H9 (cell line): Measurements from ENCODE around the gene ATG14. TPM values are rescaled to one million over a fixed set of nuclear protein-coding genes. Genes with fewer than 3 reads are reported as not detected.
"Not testable (repeated sequence)": the region's sequence is repeated elsewhere in the genome, so short reads cannot be mapped to it uniquely, and the experiment has no call there.

Source experiments
- DNase-seq: peaks from one replicate; pipeline ENCODE4 v3.0.0-alpha.2; 2017
- H2AFZ ChIP-seq: one replicate; pipeline ENCODE4 v1.6.1; 2013; ENCODE audit warnings: mild to moderate bottlenecking, low read length, control low read depth, moderate library complexity
- H2AK5ac ChIP-seq: 2 replicates; pipeline ENCODE4 v1.6.1; 2013; ENCODE audit warnings: low read length, control low read depth, mixed read lengths; ENCODE audit not compliant: insufficient read length
- H2BK120ac ChIP-seq: one replicate; pipeline ENCODE4 v1.6.1; 2013; ENCODE audit warnings: low read depth, mild to moderate bottlenecking, low read length, control low read depth, inconsistent platforms; ENCODE audit not compliant: poor library complexity, severe bottlenecking
- H2BK12ac ChIP-seq: 2 replicates; pipeline ENCODE4 v1.6.1; 2013; ENCODE audit warnings: low read length, control low read depth, mixed read lengths, low read depth; ENCODE audit not compliant: insufficient read length
- H2BK15ac ChIP-seq: 2 replicates; pipeline ENCODE4 v1.6.1; 2013; ENCODE audit warnings: low read depth, low read length, control low read depth
- H2BK20ac ChIP-seq: one replicate; pipeline ENCODE4 v1.6.1; 2013; ENCODE audit warnings: low read depth, mild to moderate bottlenecking, low read length, control low read depth, inconsistent platforms; ENCODE audit not compliant: poor library complexity, severe bottlenecking
- H2BK5ac ChIP-seq: 2 replicates; pipeline ENCODE4 v1.6.1; 2013; ENCODE audit warnings: low read length, control low read depth, mixed read lengths; ENCODE audit not compliant: insufficient read length
- H3K14ac ChIP-seq: 2 replicates; pipeline ENCODE4 v1.6.1; 2013; ENCODE audit warnings: low read length, control low read depth; ENCODE audit not compliant: insufficient read depth
- H3K18ac ChIP-seq: 2 replicates; pipeline ENCODE4 v1.6.1; 2013; ENCODE audit warnings: low read depth, mild to moderate bottlenecking, mixed read lengths, low read length, control low read depth; ENCODE audit not compliant: insufficient read length
- H3K23ac ChIP-seq: 2 replicates; pipeline ENCODE4 v1.6.1; 2013; ENCODE audit warnings: low read length, control low read depth, mixed read lengths, low read depth; ENCODE audit not compliant: insufficient read length
- H3K23me2 ChIP-seq: 2 replicates; pipeline ENCODE4 v1.6.1; 2013; ENCODE audit warnings: low read depth, mild to moderate bottlenecking, mixed read lengths, low read length, control low read depth; ENCODE audit not compliant: insufficient read length, poor library complexity, severe bottlenecking
- H3K27ac ChIP-seq: 2 replicates; pipeline ENCODE4 v1.5.1; 2013; ENCODE audit warnings: low read length, control low read depth, mixed read lengths, low read depth; ENCODE audit not compliant: insufficient read length
- H3K27me3 ChIP-seq: 2 replicates; pipeline ENCODE4 v1.6.1; 2013; ENCODE audit warnings: low read length, control low read depth, inconsistent platforms; ENCODE audit not compliant: insufficient read depth
- H3K4ac ChIP-seq: 2 replicates; pipeline ENCODE4 v1.6.1; 2013; ENCODE audit warnings: low read depth, mild to moderate bottlenecking, control low read depth, inconsistent platforms, low read length, moderate library complexity
- H3K4me1 ChIP-seq: 2 replicates; pipeline ENCODE4 v1.6.1; 2013; ENCODE audit warnings: low read length, control low read depth, inconsistent platforms; ENCODE audit not compliant: insufficient read depth
- H3K4me2 ChIP-seq: 2 replicates; pipeline ENCODE4 v1.6.1; 2013; ENCODE audit warnings: low read length, control low read depth, mixed read lengths; ENCODE audit not compliant: insufficient read length, insufficient read depth
- H3K56ac ChIP-seq: 2 replicates; pipeline ENCODE4 v1.6.1; 2013; ENCODE audit warnings: low read depth, mild to moderate bottlenecking, mixed read lengths, low read length, control low read depth; ENCODE audit not compliant: insufficient read length
- H3K79me1 ChIP-seq: 2 replicates; pipeline ENCODE4 v1.6.1; 2013; ENCODE audit warnings: low read depth, mild to moderate bottlenecking, moderate library complexity, low read length, control low read depth, inconsistent platforms; ENCODE audit not compliant: insufficient read depth, poor library complexity, severe bottlenecking
- H3K79me2 ChIP-seq: 2 replicates; pipeline ENCODE4 v1.6.1; 2013; ENCODE audit warnings: low read length, control low read depth, inconsistent platforms; ENCODE audit not compliant: insufficient read depth
- H3K9ac ChIP-seq: 2 replicates; pipeline ENCODE4 v1.6.1; 2013; ENCODE audit warnings: low read length, control low read depth, mixed read lengths; ENCODE audit not compliant: insufficient read length; ENCODE audit errors: extremely low read depth
- H3K9me3 ChIP-seq: one replicate; pipeline ENCODE4 v1.6.1; 2013; ENCODE audit warnings: low read depth, low read length, inconsistent platforms; ENCODE audit not compliant: control insufficient read depth
- H3T11ph ChIP-seq: one replicate; pipeline ENCODE4 v1.6.1; 2013; ENCODE audit warnings: mild to moderate bottlenecking, low read length, control low read depth, inconsistent platforms
- H4K20me1 ChIP-seq: one replicate; pipeline ENCODE4 v1.6.1; 2013; ENCODE audit not compliant: control insufficient read depth, insufficient read length, insufficient read depth
- H4K5ac ChIP-seq: 2 replicates; pipeline ENCODE4 v1.6.1; 2013; ENCODE audit warnings: low read depth, mild to moderate bottlenecking, mixed read lengths, low read length, control low read depth; ENCODE audit not compliant: insufficient read length
- H4K8ac ChIP-seq: replicated peaks from 2 replicates; pipeline ENCODE4 v1.6.1; 2013; ENCODE audit warnings: low read length, control low read depth, mixed read lengths, low read depth; ENCODE audit not compliant: insufficient read length
- H4K91ac ChIP-seq: 2 replicates; pipeline ENCODE4 v1.6.1; 2013; ENCODE audit warnings: low read depth, mild to moderate bottlenecking, moderate library complexity, mixed read lengths, low read length, control low read depth; ENCODE audit not compliant: insufficient read length
- H3K27ac Mint-ChIP-seq, 3 experiments: 2 replicates in 2 of 3; 3 replicates in 1 of 3; pipeline ENCODE4 v1.8.0; 2020 to 2021; ENCODE audit warnings: mixed read lengths in 3 of 3, mild to moderate bottlenecking in 1 of 3, moderate library complexity in 1 of 3
- H3K27me3 Mint-ChIP-seq: 2 replicates; pipeline ENCODE4 v1.8.0; 2021; ENCODE audit warnings: low read depth, mild to moderate bottlenecking, moderate library complexity, mixed read lengths
- H3K36me3 Mint-ChIP-seq, 3 experiments: 2 replicates in 2 of 3; 3 replicates in 1 of 3; pipeline ENCODE4 v1.8.0; 2020 to 2021; ENCODE audit warnings: low read depth in 3 of 3, mixed read lengths in 3 of 3; ENCODE audit not compliant: insufficient read depth in 1 of 3
- H3K4me1 Mint-ChIP-seq, 2 experiments: 2 replicates each; pipeline ENCODE4 v1.8.0; 2020; ENCODE audit warnings: mixed read lengths in 2 of 2
- H3K4me3 Mint-ChIP-seq, 2 experiments: 2 replicates in 1 of 2; 3 replicates in 1 of 2; pipeline ENCODE4 v1.8.0; 2020 to 2021; ENCODE audit warnings: mild to moderate bottlenecking in 2 of 2, mixed read lengths in 2 of 2, moderate library complexity in 1 of 2
- H3K9me3 Mint-ChIP-seq, 2 experiments: 2 replicates in 1 of 2; 3 replicates in 1 of 2; pipeline ENCODE4 v1.8.0; 2020; ENCODE audit warnings: mild to moderate bottlenecking in 2 of 2, mixed read lengths in 2 of 2, moderate library complexity in 1 of 2
- CTCF ChIP-seq: fragments of 200-600 bp; sonication (generic); conservative IDR thresholded peaks from 3 replicates; pipeline ENCODE4 v1.8.0; 2021; ENCODE audit warnings: antibody characterized with exemption, mild to moderate bottlenecking
- WGBS: extraction: QIAGEN DNeasy Blood & Tissue Kit; methylation state at CpG from one replicate; pipeline ENCODE4 v1.1.7; 2013; ENCODE audit warnings: missing lambda C conversion rate, low lambda C conversion rate, mixed read lengths; ENCODE audit not compliant: insufficient read length; ENCODE audit errors: extremely low coverage; 5-methylcytosine and 5-hydroxymethylcytosine counted together
- total RNA-seq: library from RNA; stranded (reverse); gene quantifications from 2 replicates; pipeline ENCODE4 v1.2.1, GENCODE V29; 2021

ATG14 gene
- total RNA-seq, 1 experiment from 2014 or later: 13.6 TPM

- H4K20me1 ChIP-seq: no peaks in the 10 kb centered on the region
- H3K23ac ChIP-seq: no peak overlapping the region
- H3K27me3 ChIP-seq: no peaks in the 10 kb centered on the region
- peaks cover 5% of the 10 kb centered on the region; the same call in 1 of the 2 replicates for H3K27me3 Mint-ChIP-seq
- no peaks in the 10 kb centered on the region for H3K9me3 ChIP-seq
- no peak overlapping the region for H3K18ac ChIP-seq
- no peak overlapping the region for H4K8ac ChIP-seq
- H2BK120ac ChIP-seq: no peak overlapping the region
- no peak overlapping the region for H3K27ac ChIP-seq
- H4K91ac ChIP-seq: no peak overlapping the region
- no peak for TF ChIP-seq CTCF
- H2BK20ac ChIP-seq: no peak overlapping the region
- H3K14ac ChIP-seq: no peak overlapping the region
- H2BK15ac ChIP-seq: no peak overlapping the region
- H3K27ac Mint-ChIP-seq: no peak overlapping the region
- H3K4me1 Mint-ChIP-seq: peaks cover 15 to 17% of the 10 kb centered on the region in 2 experiments
- peaks cover 3 to 4% of the 10 kb centered on the region in 2 experiments; a peak in 2 of 5 replicates for H3K9me3 Mint-ChIP-seq
- no peak for DNase-seq
- no peak overlapping the region for H2BK5ac ChIP-seq
- H3K9ac ChIP-seq: no peak overlapping the region
- no peak overlapping the region for H3K4me2 ChIP-seq
- H2AK5ac ChIP-seq: no peak overlapping the region
- no peak overlapping the region for H3T11ph ChIP-seq
- H2AFZ ChIP-seq: no peak overlapping the region
- no peaks in the 10 kb centered on the region for H3K79me2 ChIP-seq
- no peaks in the 10 kb centered on the region for H3K79me1 ChIP-seq
- no peak overlapping the region for H3K56ac ChIP-seq
- H3K36me3 Mint-ChIP-seq: peaks cover 0 to 5% (median 2%) of the 10 kb centered on the region in 3 experiments; a peak in 2 of 7 replicates
- no peak overlapping the region for H3K4me3 Mint-ChIP-seq
- no peak overlapping the region for H2BK12ac ChIP-seq
- no peak overlapping the region for H4K5ac ChIP-seq
- WGBS: no CpG with 5 or more reads among the region's 6 CpGs
- H3K23me2 ChIP-seq: no peaks in the 10 kb centered on the region
- no peak overlapping the region for H3K4ac ChIP-seq
- H3K4me1 ChIP-seq: no peaks in the 10 kb centered on the region
These were observed 45.9 kb upstream of the ATG14 start for GRCh38 chr14:55457496-55457895.

- not testable (repeated sequence) for H2AFZ ChIP-seq, H4K5ac ChIP-seq, H2BK5ac ChIP-seq, H3K23me2 ChIP-seq, H3K27ac Mint-ChIP-seq, H3K4me2 ChIP-seq, H3K23ac ChIP-seq, H3K27me3 Mint-ChIP-seq, H3K4me1 ChIP-seq, H3K4ac ChIP-seq, H4K91ac ChIP-seq, H3K14ac ChIP-seq, H3T11ph ChIP-seq, H3K9me3 ChIP-seq, H3K27me3 ChIP-seq, H4K20me1 ChIP-seq, H3K36me3 Mint-ChIP-seq, DNase-seq, H3K56ac ChIP-seq, H3K4me3 Mint-ChIP-seq, H2BK20ac ChIP-seq, H3K79me2 ChIP-seq, H2BK120ac ChIP-seq, H3K9me3 Mint-ChIP-seq, H3K9ac ChIP-seq, H4K8ac ChIP-seq, H3K79me1 ChIP-seq, H2BK15ac ChIP-seq, H3K27ac ChIP-seq, H3K18ac ChIP-seq, H2BK12ac ChIP-seq, H2AK5ac ChIP-seq
- H3K4me1 Mint-ChIP-seq: peaks cover 15 to 17% of the 10 kb centered on the region in 2 experiments
- WGBS: no CpG with 5 or more reads among the region's 34 CpGs
These were observed 44.8 kb upstream of the ATG14 start for GRCh38 chr14:55456411-55456810.
